H9 (cell line): ENCODE results near the gene GPC3. TPM values are rescaled to one million over a fixed set of nuclear protein-coding genes. Genes with fewer than 3 reads are reported as not detected.

Experiments
- DNase-seq: peaks from one replicate; pipeline ENCODE4 v3.0.0-alpha.2; 2017
- H2AFZ ChIP-seq: one replicate; pipeline ENCODE4 v1.6.1; 2013; ENCODE audit warnings: mild to moderate bottlenecking, low read length, control low read depth, moderate library complexity
- H2AK5ac ChIP-seq: 2 replicates; pipeline ENCODE4 v1.6.1; 2013; ENCODE audit warnings: low read length, control low read depth, mixed read lengths; ENCODE audit not compliant: insufficient read length
- H2BK120ac ChIP-seq: one replicate; pipeline ENCODE4 v1.6.1; 2013; ENCODE audit warnings: low read depth, mild to moderate bottlenecking, low read length, control low read depth, inconsistent platforms; ENCODE audit not compliant: poor library complexity, severe bottlenecking
- H2BK12ac ChIP-seq: 2 replicates; pipeline ENCODE4 v1.6.1; 2013; ENCODE audit warnings: low read length, control low read depth, mixed read lengths, low read depth; ENCODE audit not compliant: insufficient read length
- H2BK15ac ChIP-seq: 2 replicates; pipeline ENCODE4 v1.6.1; 2013; ENCODE audit warnings: low read depth, low read length, control low read depth
- H2BK20ac ChIP-seq: one replicate; pipeline ENCODE4 v1.6.1; 2013; ENCODE audit warnings: low read depth, mild to moderate bottlenecking, low read length, control low read depth, inconsistent platforms; ENCODE audit not compliant: poor library complexity, severe bottlenecking
- H2BK5ac ChIP-seq: 2 replicates; pipeline ENCODE4 v1.6.1; 2013; ENCODE audit warnings: low read length, control low read depth, mixed read lengths; ENCODE audit not compliant: insufficient read length
- H3K14ac ChIP-seq: 2 replicates; pipeline ENCODE4 v1.6.1; 2013; ENCODE audit warnings: low read length, control low read depth; ENCODE audit not compliant: insufficient read depth
- H3K18ac ChIP-seq: 2 replicates; pipeline ENCODE4 v1.6.1; 2013; ENCODE audit warnings: low read depth, mild to moderate bottlenecking, mixed read lengths, low read length, control low read depth; ENCODE audit not compliant: insufficient read length
- H3K23ac ChIP-seq: 2 replicates; pipeline ENCODE4 v1.6.1; 2013; ENCODE audit warnings: low read length, control low read depth, mixed read lengths, low read depth; ENCODE audit not compliant: insufficient read length
- H3K23me2 ChIP-seq: 2 replicates; pipeline ENCODE4 v1.6.1; 2013; ENCODE audit warnings: low read depth, mild to moderate bottlenecking, mixed read lengths, low read length, control low read depth; ENCODE audit not compliant: insufficient read length, poor library complexity, severe bottlenecking
- H3K27ac ChIP-seq: 2 replicates; pipeline ENCODE4 v1.5.1; 2013; ENCODE audit warnings: low read length, control low read depth, mixed read lengths, low read depth; ENCODE audit not compliant: insufficient read length
- H3K27me3 ChIP-seq: 2 replicates; pipeline ENCODE4 v1.6.1; 2013; ENCODE audit warnings: low read length, control low read depth, inconsistent platforms; ENCODE audit not compliant: insufficient read depth
- H3K4ac ChIP-seq: 2 replicates; pipeline ENCODE4 v1.6.1; 2013; ENCODE audit warnings: low read depth, mild to moderate bottlenecking, control low read depth, inconsistent platforms, low read length, moderate library complexity
- H3K4me1 ChIP-seq: 2 replicates; pipeline ENCODE4 v1.6.1; 2013; ENCODE audit warnings: low read length, control low read depth, inconsistent platforms; ENCODE audit not compliant: insufficient read depth
- H3K4me2 ChIP-seq: 2 replicates; pipeline ENCODE4 v1.6.1; 2013; ENCODE audit warnings: low read length, control low read depth, mixed read lengths; ENCODE audit not compliant: insufficient read length, insufficient read depth
- H3K56ac ChIP-seq: 2 replicates; pipeline ENCODE4 v1.6.1; 2013; ENCODE audit warnings: low read depth, mild to moderate bottlenecking, mixed read lengths, low read length, control low read depth; ENCODE audit not compliant: insufficient read length
- H3K79me1 ChIP-seq: 2 replicates; pipeline ENCODE4 v1.6.1; 2013; ENCODE audit warnings: low read depth, mild to moderate bottlenecking, moderate library complexity, low read length, control low read depth, inconsistent platforms; ENCODE audit not compliant: insufficient read depth, poor library complexity, severe bottlenecking
- H3K79me2 ChIP-seq: 2 replicates; pipeline ENCODE4 v1.6.1; 2013; ENCODE audit warnings: low read length, control low read depth, inconsistent platforms; ENCODE audit not compliant: insufficient read depth
- H3K9ac ChIP-seq: 2 replicates; pipeline ENCODE4 v1.6.1; 2013; ENCODE audit warnings: low read length, control low read depth, mixed read lengths; ENCODE audit not compliant: insufficient read length; ENCODE audit errors: extremely low read depth
- H3K9me3 ChIP-seq: one replicate; pipeline ENCODE4 v1.6.1; 2013; ENCODE audit warnings: low read depth, low read length, inconsistent platforms; ENCODE audit not compliant: control insufficient read depth
- H3T11ph ChIP-seq: one replicate; pipeline ENCODE4 v1.6.1; 2013; ENCODE audit warnings: mild to moderate bottlenecking, low read length, control low read depth, inconsistent platforms
- H4K20me1 ChIP-seq: one replicate; pipeline ENCODE4 v1.6.1; 2013; ENCODE audit not compliant: control insufficient read depth, insufficient read length, insufficient read depth
- H4K5ac ChIP-seq: 2 replicates; pipeline ENCODE4 v1.6.1; 2013; ENCODE audit warnings: low read depth, mild to moderate bottlenecking, mixed read lengths, low read length, control low read depth; ENCODE audit not compliant: insufficient read length
- H4K8ac ChIP-seq: replicated peaks from 2 replicates; pipeline ENCODE4 v1.6.1; 2013; ENCODE audit warnings: low read length, control low read depth, mixed read lengths, low read depth; ENCODE audit not compliant: insufficient read length
- H4K91ac ChIP-seq: 2 replicates; pipeline ENCODE4 v1.6.1; 2013; ENCODE audit warnings: low read depth, mild to moderate bottlenecking, moderate library complexity, mixed read lengths, low read length, control low read depth; ENCODE audit not compliant: insufficient read length
- H3K27ac Mint-ChIP-seq, 3 experiments: 2 replicates in 2 of 3; 3 replicates in 1 of 3; pipeline ENCODE4 v1.8.0; 2020 to 2021; ENCODE audit warnings: mixed read lengths in 3 of 3, mild to moderate bottlenecking in 1 of 3, moderate library complexity in 1 of 3
- H3K27me3 Mint-ChIP-seq: 2 replicates; pipeline ENCODE4 v1.8.0; 2021; ENCODE audit warnings: low read depth, mild to moderate bottlenecking, moderate library complexity, mixed read lengths
- H3K36me3 Mint-ChIP-seq, 3 experiments: 2 replicates in 2 of 3; 3 replicates in 1 of 3; pipeline ENCODE4 v1.8.0; 2020 to 2021; ENCODE audit warnings: low read depth in 3 of 3, mixed read lengths in 3 of 3; ENCODE audit not compliant: insufficient read depth in 1 of 3
- H3K4me1 Mint-ChIP-seq, 2 experiments: 2 replicates each; pipeline ENCODE4 v1.8.0; 2020; ENCODE audit warnings: mixed read lengths in 2 of 2
- H3K4me3 Mint-ChIP-seq, 2 experiments: 2 replicates in 1 of 2; 3 replicates in 1 of 2; pipeline ENCODE4 v1.8.0; 2020 to 2021; ENCODE audit warnings: mild to moderate bottlenecking in 2 of 2, mixed read lengths in 2 of 2, moderate library complexity in 1 of 2
- H3K9me3 Mint-ChIP-seq, 2 experiments: 2 replicates in 1 of 2; 3 replicates in 1 of 2; pipeline ENCODE4 v1.8.0; 2020; ENCODE audit warnings: mild to moderate bottlenecking in 2 of 2, mixed read lengths in 2 of 2, moderate library complexity in 1 of 2
- CTCF ChIP-seq: fragments of 200-600 bp; sonication (generic); conservative IDR thresholded peaks from 3 replicates; pipeline ENCODE4 v1.8.0; 2021; ENCODE audit warnings: antibody characterized with exemption, mild to moderate bottlenecking
- WGBS: extraction: QIAGEN DNeasy Blood & Tissue Kit; methylation state at CpG from one replicate; pipeline ENCODE4 v1.1.7; 2013; ENCODE audit warnings: missing lambda C conversion rate, low lambda C conversion rate, mixed read lengths; ENCODE audit not compliant: insufficient read length; ENCODE audit errors: extremely low coverage; 5-methylcytosine and 5-hydroxymethylcytosine counted together
- total RNA-seq: library from RNA; stranded (reverse); gene quantifications from 2 replicates; pipeline ENCODE4 v1.2.1, GENCODE V29; 2021

Gene GPC3
- total RNA-seq, 1 experiment from 2014 or later = 108 TPM

- H3K18ac ChIP-seq = no peak overlapping the region
- Mint-ChIP-seq H3K27me3 (no peaks in the 10 kb centered on the region), H3K27ac (no peak overlapping the region), H3K9me3 (peaks cover 8 to 12% of the 10 kb centered on the region in 2 experiments; a peak in 4 of 5 replicates), H3K4me1 (peaks cover 7 to 10% of the 10 kb centered on the region in 2 experiments), H3K36me3 (peaks cover 16 to 34% (median 19%) of the 10 kb centered on the region in 3 experiments), H3K4me3 (no peak overlapping the region)
- H3K4me1 ChIP-seq = no peaks in the 10 kb centered on the region
- no peak overlapping the region for H3K4ac ChIP-seq
- H4K20me1 ChIP-seq = no peaks in the 10 kb centered on the region
- no peak overlapping the region for H3K9ac ChIP-seq
- H2AK5ac ChIP-seq = no peak overlapping the region
- no peak overlapping the region for H2BK20ac ChIP-seq
- no peak overlapping the region for H4K5ac ChIP-seq
- no CpG with 5 or more reads among the region's 1 CpG for WGBS
- H3T11ph ChIP-seq = no peak overlapping the region
- H3K27ac ChIP-seq = no peak overlapping the region
- H4K91ac ChIP-seq = no peak overlapping the region
- no peaks in the 10 kb centered on the region for H3K9me3 ChIP-seq
- no peaks in the 10 kb centered on the region for H3K79me2 ChIP-seq
- H3K23ac ChIP-seq = no peak overlapping the region
- DNase-seq = no peak
- no peak overlapping the region for H3K56ac ChIP-seq
- no peaks in the 10 kb centered on the region for H3K23me2 ChIP-seq
- H2BK12ac ChIP-seq = no peak overlapping the region
- no peak overlapping the region for H3K4me2 ChIP-seq
- H4K8ac ChIP-seq = no peak overlapping the region
- no peak overlapping the region for H2BK15ac ChIP-seq
- H3K27me3 ChIP-seq = no peaks in the 10 kb centered on the region
- no peak overlapping the region for H3K14ac ChIP-seq
- no peak for TF ChIP-seq CTCF
- H2BK5ac ChIP-seq = no peak overlapping the region
- no peak overlapping the region for H2BK120ac ChIP-seq
- no peak overlapping the region for H2AFZ ChIP-seq
- no peaks in the 10 kb centered on the region for H3K79me1 ChIP-seq
Measured at GRCh38 chrX:133956570-133957340, 28.6 kb downstream of the GPC3 start.
